B cell (primary cell): Measurements from ENCODE around the gene TTL.

Experiments used
- CTCF ChIP-seq: fragments of 200-600 bp; IDR thresholded peaks from one replicate; pipeline ENCODE4 v1.8.0; 2022; ENCODE audit warnings: antibody characterized with exemption, mild to moderate bottlenecking
- EZH2 ChIP-seq: IDR thresholded peaks from 2 replicates; pipeline ENCODE4 v1.6.1; 2012; ENCODE audit warnings: borderline replicate concordance, low read depth, mild to moderate bottlenecking, moderate library complexity, low read length; ENCODE audit not compliant: insufficient read depth, poor library complexity, severe bottlenecking

- no peak for TF ChIP-seq CTCF
- no peak for TF ChIP-seq EZH2
Observed at GRCh38 chr2:112541315-112542122, 59.6 kb downstream of the TTL start.
